Measurements from ENCODE around the gene ZDHHC7. TPM values are rescaled to one million over a fixed set of nuclear protein-coding genes. Genes with fewer than 3 reads are reported as not detected.

Gene ZDHHC7
- total and polyA plus RNA-seq, 2 of the 8 experiments (the other 6 are each of a cell fraction or from before 2014, with no cell fraction given) = 40.5 to 56.3 TPM

DNA sequence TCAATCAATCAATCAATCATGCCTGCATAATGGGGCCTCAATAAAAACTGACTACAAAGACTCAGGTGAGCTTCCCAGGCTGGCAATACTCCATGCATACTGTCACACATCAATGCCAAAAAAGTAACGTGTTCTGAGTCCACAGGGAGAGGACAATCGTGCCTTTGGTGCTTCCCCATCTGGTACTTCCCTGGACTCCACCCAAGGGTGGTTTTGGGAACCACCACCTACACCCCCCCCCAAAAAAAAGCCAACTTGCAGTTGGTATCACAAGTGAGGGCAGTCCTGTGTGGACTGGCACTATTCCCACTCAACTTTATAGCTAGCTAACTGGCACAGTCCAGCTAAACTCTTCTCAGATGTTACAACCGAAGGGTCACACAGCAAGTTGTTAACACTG is 3.1 kb downstream of the ZDHHC7 start:
- WGBS, 2 experiments (ENCODE audit: extremely low coverage in 1 of 2, insufficient coverage in 1 of 2, insufficient read length in 1 of 2, insufficient replicate concordance in 2 of 2, low coverage in 1 of 2, low lambda C conversion rate in 2 of 2, missing lambda C conversion rate in 1 of 2) = 94% methylated on average over 3 of the region's 3 CpGs; no CpG with 5 or more reads in 1 of the 2 experiments
- Histone ChIP-seq H3K9me3 (ENCODE audit: insufficient read depth in 2 of 2, low read depth in 1 of 2, low read length in 1 of 2) (no peaks in the 10 kb centered on the region), H3K79me1 (ENCODE audit: low read depth, low read length) (peaks cover 21% of the 10 kb centered on the region), H3K9ac (replicated peaks in 1 of 4; ENCODE audit: extremely low read depth in 1 of 4, low read depth in 3 of 4, low read length in 3 of 4) (no peak overlapping the region), H2BK12ac (ENCODE audit: low read depth, low read length) (no peak overlapping the region), H3K36me3 (ENCODE audit: control insufficient read depth in 2 of 4, insufficient read depth in 4 of 4, low read length in 3 of 4) (no peaks in the 10 kb centered on the region), H4K91ac (replicated peaks; ENCODE audit: insufficient read length, low read length) (no peak overlapping the region), H2AFZ (ENCODE audit: low read length) (no peak overlapping the region), H3K18ac (ENCODE audit: extremely low read depth, low read length) (no peak overlapping the region), H3K14ac (ENCODE audit: insufficient read length) (no peak overlapping the region), H3K4ac (replicated peaks; ENCODE audit: insufficient read length, low read depth, low read length) (no peak overlapping the region), H2BK20ac (ENCODE audit: low read length) (no peak overlapping the region), H4K8ac (ENCODE audit: extremely low read depth, insufficient read depth, low read length) (no peak overlapping the region), H4K5ac (ENCODE audit: insufficient read length, low read depth, low read length) (no peak overlapping the region), H2BK15ac (ENCODE audit: low read length) (no peak overlapping the region), H3K27ac (ENCODE audit: low read depth, low read length) (no peak overlapping the region), H3K4me2 (ENCODE audit: insufficient read depth in 1 of 2, low read depth in 2 of 2, low read length in 2 of 2) (no peak overlapping the region), H3K23ac (ENCODE audit: insufficient read length) (no peak overlapping the region), H3K27me3 (replicated peaks in 1 of 4; ENCODE audit: control insufficient read depth in 3 of 4, extremely low read depth in 1 of 4, insufficient read depth in 3 of 4, low read length in 3 of 4) (no peaks in the 10 kb centered on the region), H2BK120ac (replicated peaks; ENCODE audit: low read depth, low read length) (no peak overlapping the region), H3K56ac (replicated peaks; ENCODE audit: insufficient read length, low read depth, low read length) (no peak overlapping the region), H2AK5ac (ENCODE audit: low read depth, low read length) (no peak overlapping the region), H3K4me3 (ENCODE audit: extremely low read depth in 1 of 4, insufficient read depth in 2 of 4, low read depth in 3 of 4, low read length in 4 of 4) (no peak overlapping the region), H3K79me2 (ENCODE audit: control insufficient read depth in 1 of 2, insufficient read depth in 2 of 2, low read length in 2 of 2) (peaks cover 13 to 65% of the 10 kb centered on the region in 2 experiments), H3K23me2 (ENCODE audit: low read depth, low read length) (peaks cover 10% of the 10 kb centered on the region; the same call in 1 of the 2 replicates), H2BK5ac (ENCODE audit: low read depth, low read length) (no peak overlapping the region), H4K20me1 (replicated peaks in 1 of 2; ENCODE audit: control insufficient read depth in 1 of 2, insufficient read depth in 2 of 2, low read length in 2 of 2) (peaks cover 5 to 21% of the 10 kb centered on the region in 2 experiments), H3K4me1 (replicated peaks in 1 of 4; ENCODE audit: control insufficient read depth in 3 of 4, insufficient read depth in 4 of 4, low read length in 3 of 4) (peaks cover 2 to 10% (median 4%) of the 10 kb centered on the region in 4 experiments)
- no peak for FAIRE-seq
- ChIA-PET POLR2A (ENCODE audit: partially characterized antibody) (interaction anchor here (0.6 kb wide), 1 partner anchor 25 kb away, joined by 4 read pairs; no protein-coding TSS in a partner anchor), CTCF (ENCODE audit: partially characterized antibody) (interaction anchor here (0.6 to 1.3 kb wide), 3 partner anchors 9 to 385 kb away, joined by 3 to 4 read pairs (median 4); no protein-coding TSS in a partner anchor)
- TF ChIP-seq NANOG (IDR thresholded peaks at IDR 0.05; ENCODE audit: insufficient read depth, low read depth, low read length, poor library complexity, severe bottlenecking) = no peak
- no peak for TF ChIP-seq EZH2 (IDR thresholded peaks at IDR 0.05; ENCODE audit: low read depth, low read length, severe bottlenecking)
- TF ChIP-seq TAF1 (IDR thresholded peaks at IDR 0.05; ENCODE audit: low read depth, low read length) = no peak
- TF ChIP-seq KDM4A (IDR thresholded peaks at IDR 0.05; ENCODE audit: low read depth, low read length, severe bottlenecking) = no peak
- no peak for TF ChIP-seq HDAC6 (IDR thresholded peaks at IDR 0.05; ENCODE audit: low read depth, low read length)
- TF ChIP-seq SUZ12 (IDR thresholded peaks at IDR 0.05; ENCODE audit: low read length) = no peak
- TF ChIP-seq SP2 (IDR thresholded peaks at IDR 0.05; ENCODE audit: low read length) = no peak
- no peak for TF ChIP-seq TEAD4 (IDR thresholded peaks at IDR 0.05; ENCODE audit: low read depth, low read length)
- TF ChIP-seq FOSL1 (IDR thresholded peaks at IDR 0.05; ENCODE audit: insufficient read depth, low read depth, low read length) = no peak
- no peak for DNase-seq (ENCODE audit: low read depth in 1 of 2, low spot score in 2 of 2)

All from H1 (cell line).